ENCODE measurements around the gene EAF1. TPM values are rescaled to one million over a fixed set of nuclear protein-coding genes. Genes with fewer than 3 reads are reported as not detected.

The EAF1 gene
- polyA plus RNA-seq, 1 donor (not counting 4 experiments of a cell fraction or from before 2014, with no cell fraction given): 13.7 TPM

DNA sequence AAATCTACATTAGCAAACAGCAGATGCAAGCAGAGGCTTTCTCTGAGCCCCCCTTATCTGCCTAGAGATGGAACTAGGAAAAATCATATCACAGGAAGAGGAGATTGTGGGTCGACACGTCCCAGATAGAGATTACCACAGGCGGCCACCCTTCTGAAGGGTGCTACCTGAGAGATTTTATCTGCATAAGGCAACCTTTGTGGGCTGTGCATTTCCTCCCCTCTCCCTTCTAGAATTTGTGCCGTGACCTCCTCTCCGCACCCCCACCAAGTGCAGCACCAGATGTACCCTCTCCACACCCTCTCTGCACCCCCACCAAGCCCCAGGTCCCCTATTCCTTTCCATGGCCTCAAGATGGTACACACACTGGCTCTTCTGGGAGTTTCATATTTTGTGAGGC is 27.4 kb upstream of the EAF1 start:
- no peaks in the 10 kb centered on the region for H3K4me1 ChIP-seq (ENCODE audit: control insufficient read depth, extremely low read depth, insufficient read depth, low read length)
- no peak overlapping the region for H3K4me2 ChIP-seq (ENCODE audit: control insufficient read depth, extremely low read depth, insufficient read depth, low read depth, low read length)
- no peaks in the 10 kb centered on the region for H3K79me2 ChIP-seq (ENCODE audit: control insufficient read depth, insufficient read depth, low read length)
- no peaks in the 10 kb centered on the region for H3K27me3 ChIP-seq (ENCODE audit: control insufficient read depth, extremely low read depth, insufficient read depth, low read length)
- H3K4me3 ChIP-seq (ENCODE audit: control insufficient read depth in 2 of 3, extremely low read depth in 1 of 3, insufficient read depth in 2 of 3, low read depth in 1 of 3, low read length in 3 of 3): no peak overlapping the region
- dilution Hi-C loops (cut with MboI; ENCODE audit: extremely low pct_ligation_motif_present, low sequenced_read_pairs): no loop called here
- no peaks in the 10 kb centered on the region for H3K36me3 ChIP-seq (ENCODE audit: control insufficient read depth in 2 of 2, extremely low read depth in 1 of 2, insufficient read depth in 2 of 2, low read length in 2 of 2)
- H2AFZ ChIP-seq (ENCODE audit: control insufficient read depth, low read length): no peak overlapping the region
- no peak for FAIRE-seq
- no peaks in the 10 kb centered on the region for H3K9me1 ChIP-seq (ENCODE audit: control insufficient read depth, extremely low read depth, insufficient read depth, low read length)
- TF ChIP-seq, protein P1, sequence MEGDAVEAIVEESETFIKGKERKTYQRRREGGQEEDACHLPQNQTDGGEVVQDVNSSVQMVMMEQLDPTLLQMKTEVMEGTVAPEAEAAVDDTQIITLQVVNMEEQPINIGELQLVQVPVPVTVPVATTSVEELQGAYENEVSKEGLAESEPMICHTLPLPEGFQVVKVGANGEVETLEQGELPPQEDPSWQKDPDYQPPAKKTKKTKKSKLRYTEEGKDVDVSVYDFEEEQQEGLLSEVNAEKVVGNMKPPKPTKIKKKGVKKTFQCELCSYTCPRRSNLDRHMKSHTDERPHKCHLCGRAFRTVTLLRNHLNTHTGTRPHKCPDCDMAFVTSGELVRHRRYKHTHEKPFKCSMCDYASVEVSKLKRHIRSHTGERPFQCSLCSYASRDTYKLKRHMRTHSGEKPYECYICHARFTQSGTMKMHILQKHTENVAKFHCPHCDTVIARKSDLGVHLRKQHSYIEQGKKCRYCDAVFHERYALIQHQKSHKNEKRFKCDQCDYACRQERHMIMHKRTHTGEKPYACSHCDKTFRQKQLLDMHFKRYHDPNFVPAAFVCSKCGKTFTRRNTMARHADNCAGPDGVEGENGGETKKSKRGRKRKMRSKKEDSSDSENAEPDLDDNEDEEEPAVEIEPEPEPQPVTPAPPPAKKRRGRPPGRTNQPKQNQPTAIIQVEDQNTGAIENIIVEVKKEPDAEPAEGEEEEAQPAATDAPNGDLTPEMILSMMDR (optimal IDR thresholded peaks at IDR 0.05 in 1 of 3, IDR thresholded peaks at IDR 0.05 in 1 of 3, conservative IDR thresholded peaks at IDR 0.05 in 1 of 3; ENCODE audit: extremely low read depth in 1 of 3, insufficient read depth in 2 of 3, low read length in 3 of 3): no peak
- TF ChIP-seq EZH2 (IDR thresholded peaks at IDR 0.05; ENCODE audit: low read length): no peak
- no peaks in the 10 kb centered on the region for H4K20me1 ChIP-seq (ENCODE audit: control insufficient read depth, extremely low read depth, insufficient read depth, low read length)
- no peaks in the 10 kb centered on the region for H3K9me3 ChIP-seq (ENCODE audit: control insufficient read depth, low read depth, low read length)
- H3K9ac ChIP-seq (ENCODE audit: control insufficient read depth, extremely low read depth, insufficient read depth, low read length): no peak overlapping the region
- H3K27ac ChIP-seq (ENCODE audit: control insufficient read depth, insufficient read depth, low read length): no peak overlapping the region
- DNase-seq (ENCODE audit: low read depth, low spot score): no peak

DNA sequence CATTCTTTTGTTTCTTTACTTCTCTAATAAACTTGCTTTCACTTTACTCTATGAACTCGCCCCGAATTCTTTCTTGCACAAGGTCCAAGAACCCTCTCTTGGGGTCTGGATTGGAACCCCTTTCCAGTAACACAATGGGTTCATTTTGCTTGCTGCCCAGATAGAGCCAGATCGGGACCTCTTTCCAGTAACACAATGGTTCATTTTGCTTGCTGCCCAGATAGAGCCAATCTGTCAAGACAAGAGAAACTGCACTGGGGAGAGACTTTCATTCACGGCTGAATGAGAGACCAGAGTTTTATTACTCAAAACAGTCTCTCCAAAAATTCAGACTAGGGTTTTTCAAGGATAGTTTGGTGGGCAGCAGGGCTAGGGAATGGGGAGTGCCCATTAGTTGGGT is 25.5 kb upstream of the EAF1 start:
- H3K9me3 ChIP-seq (ENCODE audit: control insufficient read depth, low read depth, low read length): no peaks in the 10 kb centered on the region
- FAIRE-seq: no peak
- no peak overlapping the region for H3K4me3 ChIP-seq (ENCODE audit: control insufficient read depth in 2 of 3, extremely low read depth in 1 of 3, insufficient read depth in 2 of 3, low read depth in 1 of 3, low read length in 3 of 3)
- no peak overlapping the region for H3K4me2 ChIP-seq (ENCODE audit: control insufficient read depth, extremely low read depth, insufficient read depth, low read depth, low read length)
- no peak overlapping the region for H3K27ac ChIP-seq (ENCODE audit: control insufficient read depth, insufficient read depth, low read length)
- no peak for DNase-seq (ENCODE audit: low read depth, low spot score)
- H3K9me1 ChIP-seq (ENCODE audit: control insufficient read depth, extremely low read depth, insufficient read depth, low read length): no peaks in the 10 kb centered on the region
- no peaks in the 10 kb centered on the region for H4K20me1 ChIP-seq (ENCODE audit: control insufficient read depth, extremely low read depth, insufficient read depth, low read length)
- H3K27me3 ChIP-seq (ENCODE audit: control insufficient read depth, extremely low read depth, insufficient read depth, low read length): no peaks in the 10 kb centered on the region
- H3K4me1 ChIP-seq (ENCODE audit: control insufficient read depth, extremely low read depth, insufficient read depth, low read length): no peaks in the 10 kb centered on the region
- H3K9ac ChIP-seq (ENCODE audit: control insufficient read depth, extremely low read depth, insufficient read depth, low read length): no peak overlapping the region
- no peak overlapping the region for H2AFZ ChIP-seq (ENCODE audit: control insufficient read depth, low read length)
- no peaks in the 10 kb centered on the region for H3K79me2 ChIP-seq (ENCODE audit: control insufficient read depth, insufficient read depth, low read length)
- dilution Hi-C loops (cut with MboI; ENCODE audit: extremely low pct_ligation_motif_present, low sequenced_read_pairs): no loop called here
- no peaks in the 10 kb centered on the region for H3K36me3 ChIP-seq (ENCODE audit: control insufficient read depth in 2 of 2, extremely low read depth in 1 of 2, insufficient read depth in 2 of 2, low read length in 2 of 2)
- TF ChIP-seq, protein P1 (optimal IDR thresholded peaks at IDR 0.05 in 1 of 3, IDR thresholded peaks at IDR 0.05 in 1 of 3, conservative IDR thresholded peaks at IDR 0.05 in 1 of 3; ENCODE audit: extremely low read depth in 1 of 3, insufficient read depth in 2 of 3, low read length in 3 of 3): no peak
- no peak for TF ChIP-seq EZH2 (IDR thresholded peaks at IDR 0.05; ENCODE audit: low read length)
